ENCODE data around the gene INCA1.

INCA1 gene

DNA sequence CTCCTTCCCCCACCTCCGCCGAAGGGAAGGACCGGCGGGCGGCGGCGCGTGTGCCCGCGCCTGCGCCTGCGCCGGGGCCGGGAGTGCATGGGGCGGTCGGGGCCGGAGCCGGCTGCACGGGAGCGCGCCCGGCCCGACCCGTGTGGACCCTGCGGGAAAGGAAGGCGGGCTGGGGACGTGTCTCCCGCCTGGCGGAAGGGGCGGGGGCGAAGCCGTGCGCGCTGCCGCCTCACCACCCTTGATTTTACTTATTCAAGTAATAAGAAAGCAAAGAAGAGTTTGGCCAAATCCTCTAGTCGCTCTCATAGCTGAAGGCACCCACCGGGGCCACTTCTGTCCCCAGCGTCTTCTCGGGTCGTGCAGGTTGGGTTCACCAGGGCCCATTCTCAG, 48.4 kb downstream of the INCA1 start:
- DNase-seq (ENCODE audit: low spot score), result peak; percentile 88

DNA sequence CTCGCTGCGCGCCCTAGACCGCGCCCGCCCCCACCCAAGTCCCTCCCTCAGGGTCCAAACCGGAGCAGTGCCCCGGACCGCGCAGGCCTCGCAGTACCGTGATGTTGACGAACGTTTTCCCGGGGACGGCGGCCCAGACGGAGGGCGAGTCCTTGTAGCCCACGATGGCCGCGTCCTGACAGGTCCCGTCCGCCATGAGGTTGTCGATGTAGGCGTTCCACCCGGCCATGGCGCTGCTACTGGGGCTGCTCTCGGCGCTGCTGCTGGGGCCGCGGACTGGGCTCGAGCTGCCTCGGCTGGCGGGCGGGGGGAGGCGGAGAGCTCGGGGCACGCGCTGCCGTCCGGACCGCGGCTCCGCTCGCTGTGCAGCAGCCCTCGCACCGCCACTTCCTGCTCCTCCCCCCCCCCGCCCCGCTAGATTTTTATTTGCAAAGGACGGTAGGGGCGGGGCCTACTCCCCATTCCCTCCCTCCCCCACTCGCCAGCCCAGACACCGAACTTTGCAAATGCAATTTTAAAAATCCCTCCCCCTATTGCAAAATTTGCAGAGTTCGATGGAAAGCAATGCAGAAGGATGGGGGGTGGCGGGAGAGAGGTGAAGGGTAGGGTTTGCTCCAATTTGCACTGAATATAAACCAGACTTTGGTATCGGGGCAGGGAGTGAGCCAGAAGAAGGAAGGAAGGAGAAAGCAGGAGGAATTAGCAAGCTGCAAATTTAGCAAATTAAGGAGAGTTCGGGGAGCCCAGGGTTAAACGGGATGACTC, 49.0 kb downstream of the INCA1 start, which contains the start of gene PFN1:
PFN1 (minus strand) TSS at position 365 of the 765 bp plus-strand sequence; CDS start at position 229, 136 bp downstream.
- DNase-seq (ENCODE audit: low spot score), result peak; percentile 77

DNA sequence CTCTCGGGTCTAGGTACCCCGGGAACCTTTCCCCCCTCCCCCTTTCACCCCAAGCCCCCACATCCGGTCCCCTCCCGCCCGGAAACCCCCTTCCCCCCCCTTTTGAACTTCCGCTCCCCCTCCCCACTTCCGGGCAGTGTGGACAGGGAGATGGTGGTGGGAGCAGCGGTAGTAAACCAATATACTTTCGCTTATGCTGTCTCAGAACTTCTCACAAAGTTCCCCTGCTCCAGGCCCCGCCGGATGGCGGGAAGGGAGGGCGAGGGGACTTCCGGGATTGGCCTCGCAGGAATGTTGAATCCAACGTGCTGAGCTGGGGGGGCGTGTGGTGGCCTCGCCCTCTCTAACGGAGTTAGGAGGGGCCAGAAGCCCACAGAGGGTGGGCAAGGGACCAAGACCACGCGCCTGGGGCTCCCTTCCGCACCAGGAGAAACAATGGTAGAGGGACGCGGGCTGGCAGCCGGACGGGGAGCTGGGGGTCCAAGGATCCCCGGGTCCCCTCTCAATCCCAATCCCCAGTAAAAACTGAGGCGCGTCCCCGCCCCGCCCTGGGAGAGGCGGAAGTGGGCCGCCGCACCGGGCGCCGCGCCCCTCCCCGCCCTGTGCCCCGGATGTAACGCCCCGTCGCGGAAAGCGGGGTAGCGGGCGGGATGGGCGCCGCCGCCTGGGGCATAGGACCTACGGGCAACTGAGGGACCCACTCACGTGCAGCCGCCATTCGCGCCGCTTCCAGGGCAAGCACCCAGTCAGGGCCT, 49.7 kb downstream of the INCA1 start:
- DNase-seq (ENCODE audit: low spot score), result peak; percentile 63

DNA sequence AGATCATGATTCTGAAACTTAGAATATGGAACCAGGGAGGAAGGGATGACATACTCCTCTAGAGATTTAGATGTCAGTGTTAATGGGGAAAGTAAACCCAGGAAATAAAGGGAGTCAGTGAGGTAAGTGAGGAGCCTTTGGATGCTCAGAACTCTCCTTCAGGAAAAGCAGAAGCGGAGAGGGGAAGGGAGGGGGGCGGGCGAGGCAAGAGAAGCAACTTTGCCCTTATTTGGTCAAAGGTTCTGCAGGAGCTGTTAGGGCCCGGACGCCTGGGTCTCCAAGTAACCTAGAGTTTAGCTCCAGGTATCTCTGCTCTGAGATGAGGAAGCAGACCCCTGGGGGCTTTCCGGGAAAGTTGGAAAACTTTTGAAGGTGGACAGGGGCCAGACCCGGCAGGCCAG, 50.3 kb downstream of the INCA1 start:
- no peak for DNase-seq (ENCODE audit: low spot score)

DNA sequence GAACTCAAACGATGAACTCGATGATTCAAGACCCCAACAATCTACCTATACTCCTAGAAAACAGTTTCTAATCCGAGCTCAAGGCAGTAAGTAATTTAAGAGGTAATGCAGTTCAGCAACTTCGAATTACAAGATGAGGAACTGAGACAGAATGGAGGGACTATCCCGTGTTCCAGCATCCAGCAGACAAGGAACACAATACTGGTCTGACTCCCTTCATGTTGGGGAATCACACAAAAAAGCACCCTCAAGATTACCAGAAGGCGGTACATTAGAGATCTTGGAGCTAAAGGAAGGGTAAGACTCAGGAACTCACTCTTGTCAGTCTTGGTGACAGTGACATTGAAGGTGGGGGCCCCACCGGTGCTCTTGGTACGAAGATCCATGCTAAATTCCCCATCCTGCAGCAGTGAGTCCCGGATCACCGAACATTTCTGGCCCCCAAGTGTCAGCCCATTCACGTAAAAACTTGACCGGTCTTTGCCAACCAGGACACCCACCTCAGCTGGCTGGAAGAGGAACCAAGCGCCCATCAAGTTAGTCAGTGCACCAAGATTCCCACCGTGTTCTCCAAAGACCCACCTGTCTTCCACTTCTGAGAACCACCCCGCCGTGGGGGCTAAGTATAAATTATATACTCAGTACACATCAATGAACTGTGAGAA, 50.9 kb downstream of the INCA1 start:
- DNase-seq (ENCODE audit: low spot score), result no peak

DNA sequence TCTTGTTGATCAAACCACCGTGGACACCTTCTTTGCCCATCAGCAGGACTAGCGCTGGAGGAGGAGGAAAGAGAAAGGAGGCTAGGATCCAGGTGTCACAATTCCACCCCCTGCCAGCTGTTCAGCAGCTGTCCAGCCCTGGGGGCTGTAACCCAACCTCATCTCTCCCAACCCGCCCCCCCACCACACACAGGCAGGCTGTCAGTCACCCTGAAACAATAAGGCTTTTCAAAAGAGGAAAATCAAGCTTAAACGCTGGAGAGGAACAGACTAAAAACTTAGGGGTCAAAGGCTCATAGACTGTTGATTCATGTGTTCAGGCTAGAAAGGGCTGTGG, 51.4 kb downstream of the INCA1 start:
- no peak for DNase-seq (ENCODE audit: low spot score)

DNA sequence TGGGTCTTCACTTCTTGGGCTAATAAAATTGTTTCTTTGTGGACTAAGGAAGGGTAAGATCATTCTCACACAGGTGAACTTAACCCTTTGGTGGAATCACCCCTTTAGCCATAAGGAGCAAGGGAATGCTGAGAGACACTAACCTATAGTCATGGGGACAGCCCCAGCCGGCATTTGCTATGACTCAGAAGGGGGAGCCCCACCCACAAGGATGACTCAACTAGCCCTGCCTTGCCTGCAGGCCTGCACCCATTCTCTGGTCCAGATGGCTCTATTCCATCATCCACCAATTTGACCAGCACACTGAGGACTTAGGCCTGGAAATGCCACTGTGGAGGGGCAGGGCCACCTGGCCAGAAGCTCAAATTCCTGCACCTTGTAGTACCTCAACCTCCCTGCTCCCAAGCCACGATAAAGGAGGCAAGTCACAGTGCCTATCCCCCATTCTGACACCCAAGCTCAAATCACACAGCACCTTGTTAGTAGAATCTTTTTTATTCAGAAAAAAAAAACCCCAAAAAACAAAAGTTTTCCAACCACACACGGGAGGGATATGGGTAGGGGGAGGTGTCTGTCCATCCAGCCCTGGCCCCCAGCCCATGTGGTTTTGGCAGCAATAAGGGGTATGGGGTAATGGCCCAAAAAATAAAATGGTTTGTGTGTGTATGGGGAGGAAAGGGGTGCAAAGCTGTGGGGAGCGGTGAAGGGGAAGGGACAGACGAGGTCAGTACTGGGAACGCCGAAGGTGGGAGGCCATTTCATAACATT, 52.0 kb downstream of the INCA1 start:
- no peak for DNase-seq (ENCODE audit: low spot score)

DNA sequence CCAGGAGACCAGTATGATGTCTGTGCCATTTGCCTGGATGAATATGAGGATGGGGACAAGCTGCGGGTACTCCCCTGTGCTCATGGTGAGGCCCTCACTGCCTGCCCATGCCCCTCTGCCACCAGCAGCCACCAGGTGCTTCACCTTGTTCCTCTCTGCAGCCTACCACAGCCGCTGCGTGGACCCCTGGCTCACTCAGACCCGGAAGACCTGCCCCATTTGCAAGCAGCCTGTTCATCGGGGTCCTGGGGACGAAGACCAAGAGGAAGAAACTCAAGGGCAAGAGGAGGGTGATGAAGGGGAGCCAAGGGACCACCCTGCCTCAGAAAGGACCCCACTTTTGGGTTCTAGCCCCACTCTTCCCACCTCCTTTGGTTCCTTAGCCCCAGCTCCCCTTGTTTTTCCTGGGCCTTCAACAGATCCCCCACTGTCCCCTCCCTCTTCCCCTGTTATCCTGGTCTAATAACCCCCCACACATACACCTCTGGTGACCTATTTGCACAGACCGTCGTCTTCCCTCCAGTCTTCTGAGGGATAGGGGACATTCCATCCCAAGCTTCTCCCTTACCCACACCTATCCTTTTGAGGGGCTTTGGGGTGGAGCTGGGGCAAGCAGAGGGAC, 52.7 kb downstream of the INCA1 start:
- DNase-seq (ENCODE audit: low spot score), result no peak

DNA sequence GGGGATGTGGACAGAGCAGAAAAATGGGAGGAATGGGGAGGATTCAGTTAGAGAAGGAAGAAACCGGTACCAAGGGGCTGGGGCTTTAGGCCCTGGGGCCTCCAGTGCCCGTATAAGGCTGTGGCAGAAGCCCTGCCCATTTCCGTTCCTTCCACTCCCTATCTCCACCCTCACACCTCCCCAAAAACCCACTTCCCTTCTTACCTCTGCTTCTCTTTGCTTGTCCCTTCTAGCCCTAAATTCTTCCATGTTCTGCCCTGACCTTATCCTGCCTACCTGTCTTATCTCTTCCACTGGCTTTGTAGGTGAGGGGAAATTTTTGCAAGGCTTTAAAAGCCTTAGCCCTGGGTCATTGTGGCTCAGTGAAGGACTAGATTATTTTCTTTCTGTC, 53.2 kb downstream of the INCA1 start:
- DNase-seq (ENCODE audit: low spot score), result no peak

DNA sequence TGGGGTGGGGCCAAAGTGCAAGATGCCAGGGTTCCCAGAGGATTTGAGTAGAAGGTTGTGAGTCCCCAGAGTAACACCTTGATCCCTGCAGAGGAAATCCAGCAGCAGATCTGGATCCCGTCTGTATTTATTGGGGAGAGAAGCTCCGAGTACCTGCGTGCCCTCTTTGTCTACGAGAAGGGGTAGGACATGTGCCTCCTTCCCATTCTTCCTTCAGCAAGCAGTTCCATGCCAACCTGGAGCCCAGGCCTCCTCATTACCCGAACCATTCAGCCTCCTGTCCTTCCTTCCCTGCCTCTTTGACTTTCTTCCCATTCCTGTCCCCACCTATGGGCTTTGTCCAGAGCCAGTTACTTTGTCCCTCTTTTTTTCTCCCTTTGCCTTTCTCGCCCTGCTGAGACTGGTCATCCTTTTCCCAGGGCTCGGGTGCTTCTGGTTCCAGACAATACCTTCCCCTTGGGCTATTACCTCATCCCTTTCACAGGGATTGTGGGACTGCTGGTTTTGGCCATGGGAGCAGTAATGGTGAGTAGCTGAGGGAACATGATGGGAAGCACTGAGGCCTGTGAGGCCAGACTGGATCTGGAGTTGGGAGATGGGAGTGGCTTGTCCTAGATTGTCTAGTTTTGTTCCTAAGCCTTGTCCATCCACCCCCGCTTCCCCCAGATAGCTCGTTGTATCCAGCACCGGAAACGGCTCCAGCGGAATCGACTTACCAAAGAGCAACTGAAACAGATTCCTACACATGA, 54.4 kb downstream of the INCA1 start:
- no peak for DNase-seq (ENCODE audit: low spot score)

DNA sequence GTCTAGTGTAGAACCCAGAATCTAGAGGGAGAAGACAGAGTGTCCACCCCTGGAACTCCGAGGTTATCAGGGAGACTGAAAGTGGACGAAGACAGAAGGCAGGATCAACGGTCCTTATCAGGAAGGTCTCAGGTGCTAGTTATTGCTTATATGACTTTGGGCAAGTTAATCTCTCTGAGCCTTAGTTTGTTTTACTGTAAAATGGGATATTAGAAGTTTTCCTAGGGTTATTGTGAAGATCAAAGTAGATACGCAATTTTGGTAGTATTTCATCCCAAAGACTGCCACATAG, 56.1 kb downstream of the INCA1 start:
- no peak for DNase-seq (ENCODE audit: low spot score)

DNA sequence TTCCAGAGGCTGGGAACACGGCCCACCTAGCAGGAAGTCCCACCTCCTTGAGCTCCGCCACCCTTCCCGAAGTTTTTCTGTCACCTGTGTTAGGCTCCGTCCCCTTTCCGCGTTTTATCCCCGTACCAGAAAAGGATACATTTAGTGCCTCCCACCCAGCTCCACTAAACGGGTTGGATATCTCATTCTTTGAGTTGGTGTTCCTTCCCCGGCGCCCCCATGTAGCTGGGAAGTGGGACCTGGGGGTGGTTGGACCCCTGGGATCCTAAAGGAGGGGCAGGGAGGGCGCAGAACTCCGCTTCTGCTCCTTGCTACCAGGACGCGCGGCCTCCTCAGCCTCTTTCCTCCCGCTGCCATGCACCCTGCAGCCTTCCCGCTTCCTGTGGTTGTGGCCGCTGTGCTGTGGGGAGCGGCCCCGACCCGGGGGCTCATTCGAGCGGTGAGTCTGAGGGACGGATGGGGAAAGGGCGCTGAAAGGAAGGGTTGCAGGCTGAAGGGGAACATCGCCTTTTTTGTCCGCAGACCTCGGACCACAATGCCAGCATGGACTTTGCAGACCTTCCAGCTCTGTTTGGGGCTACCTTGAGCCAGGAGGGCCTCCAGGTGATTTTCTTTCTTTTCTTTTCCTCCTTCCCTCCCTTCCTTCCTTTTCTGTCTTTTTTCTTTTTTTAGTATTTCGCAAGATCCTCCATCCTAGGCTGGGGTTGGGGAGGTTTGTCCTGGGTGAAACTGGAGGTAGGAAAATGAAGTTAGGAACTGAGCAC, 56.6 kb downstream of the INCA1 start:
- DNase-seq (ENCODE audit: low spot score), result peak; percentile 77

DNA sequence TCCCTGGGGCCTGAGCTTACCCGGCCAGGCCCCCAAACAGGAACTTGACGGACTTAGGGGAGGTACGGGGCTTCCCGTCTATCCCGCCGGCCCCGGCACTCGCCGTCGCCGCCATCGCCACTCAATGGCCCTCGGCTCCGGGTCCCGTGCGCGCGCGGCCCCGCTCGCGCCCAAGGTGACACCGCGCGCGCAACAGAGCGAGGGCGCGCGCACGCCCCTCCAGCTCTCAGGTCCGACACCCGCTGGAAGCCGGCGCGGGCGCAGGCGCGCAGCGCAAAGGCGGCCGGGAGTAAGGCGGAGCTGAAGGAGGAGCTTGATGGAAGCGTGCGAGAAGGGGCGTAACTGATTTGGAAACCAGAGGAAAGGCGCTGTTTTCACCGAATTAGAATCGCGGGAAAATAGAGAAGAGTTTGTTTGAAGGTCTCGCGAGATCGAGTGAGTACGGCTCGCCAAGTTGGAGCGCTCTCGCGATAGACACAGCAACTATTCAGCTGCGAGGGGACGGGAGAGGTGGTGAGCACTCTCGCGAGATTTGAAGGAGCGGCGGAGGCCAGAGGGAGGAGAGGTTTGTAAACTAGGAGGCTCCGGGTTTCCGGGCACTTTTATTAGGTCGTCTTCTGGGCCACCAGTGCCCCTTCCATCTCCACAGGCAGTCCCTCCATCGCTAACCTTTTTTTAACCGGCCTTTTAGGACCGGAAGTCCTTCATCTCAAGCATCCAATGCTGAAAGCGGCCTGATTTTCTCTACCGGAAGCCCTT, 57.3 kb downstream of the INCA1 start, which contains the start of the genes RNF167 and SLC25A11:
RNF167 (plus strand) TSS at position 473 of the 759 bp plus-strand sequence. CDS start 642 bp downstream, outside the sequence.
SLC25A11 (minus strand) TSS at position 251 of the 759 bp plus-strand sequence; CDS start at position 115, 136 bp downstream.
- peak; percentile 94 for DNase-seq (ENCODE audit: low spot score)

DNA sequence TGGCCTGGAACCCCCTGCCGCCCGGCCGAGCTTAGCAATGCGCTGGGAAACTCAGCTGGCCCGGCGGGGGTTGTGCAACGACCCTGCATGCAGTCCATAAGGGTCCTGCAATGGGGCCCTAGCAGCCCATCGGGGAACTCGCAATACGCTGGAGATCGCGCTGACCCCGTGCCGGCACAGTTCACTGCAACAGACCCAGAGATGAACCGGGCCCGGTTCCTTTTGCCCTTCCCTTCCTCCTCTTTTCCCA, 57.9 kb downstream of the INCA1 start:
- DNase-seq (ENCODE audit: low spot score), result no peak

DNA sequence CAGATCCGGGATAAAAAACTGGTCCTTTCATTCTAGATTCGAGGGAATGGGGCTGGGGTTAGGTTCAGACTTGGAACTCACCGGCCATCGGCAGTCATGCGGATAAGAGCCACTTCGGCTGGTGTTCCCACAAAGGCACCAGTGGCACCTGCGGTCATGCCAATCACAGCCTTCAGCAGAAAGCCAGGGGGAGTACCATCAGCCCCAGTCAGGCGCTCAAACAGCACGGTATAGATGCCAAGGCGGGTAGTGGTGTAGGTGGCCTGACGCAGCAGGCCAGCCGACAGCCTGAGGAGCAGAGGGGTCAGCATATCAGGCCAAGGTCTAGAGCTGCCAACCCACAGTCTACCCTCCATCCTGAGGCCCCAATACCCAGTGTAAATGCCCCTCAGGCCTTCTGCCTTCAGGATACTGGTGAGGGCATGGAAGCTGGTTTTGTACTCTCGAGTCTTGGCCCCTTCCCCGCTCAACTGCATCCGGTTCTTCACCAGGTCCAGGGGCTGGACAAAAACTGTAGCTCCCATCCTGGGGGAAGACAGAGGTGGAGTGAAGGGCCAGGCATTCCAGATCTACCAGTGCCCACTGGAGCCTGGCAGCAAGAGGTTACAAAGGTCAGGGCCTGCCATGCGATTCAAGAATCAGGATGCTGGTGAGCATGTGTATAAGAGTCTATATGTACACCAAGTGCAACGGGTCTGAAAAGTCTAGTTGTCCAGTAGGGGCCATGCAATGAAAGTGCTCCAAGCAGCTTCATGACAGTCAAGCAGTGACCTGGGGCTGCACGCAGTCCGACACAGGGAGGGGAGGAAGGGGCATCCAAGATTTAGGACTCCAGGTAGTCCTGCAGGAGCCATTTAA, 58.4 kb downstream of the INCA1 start:
- DNase-seq (ENCODE audit: low spot score), result no peak
